Stimulated activated CD8-positive, alpha-beta memory T cell treated with anti-CD3 and anti-CD28 coated beads, Interleukin-12 subunit alpha, Interleukin-12 subunit beta, amount 100 ng/mL, for 24 hours (primary cell): ENCODE data around the gene SLC2A8.

Experiments
- DNase-seq: peaks from one replicate; pipeline ENCODE4 v3.0.0-alpha.2; 2020; ENCODE audit errors: extremely low read depth

The SLC2A8 gene

GRCh38 chr9:127402401-127403090, 5.6 kb downstream of the SLC2A8 start:
- no peak for DNase-seq

DNA sequence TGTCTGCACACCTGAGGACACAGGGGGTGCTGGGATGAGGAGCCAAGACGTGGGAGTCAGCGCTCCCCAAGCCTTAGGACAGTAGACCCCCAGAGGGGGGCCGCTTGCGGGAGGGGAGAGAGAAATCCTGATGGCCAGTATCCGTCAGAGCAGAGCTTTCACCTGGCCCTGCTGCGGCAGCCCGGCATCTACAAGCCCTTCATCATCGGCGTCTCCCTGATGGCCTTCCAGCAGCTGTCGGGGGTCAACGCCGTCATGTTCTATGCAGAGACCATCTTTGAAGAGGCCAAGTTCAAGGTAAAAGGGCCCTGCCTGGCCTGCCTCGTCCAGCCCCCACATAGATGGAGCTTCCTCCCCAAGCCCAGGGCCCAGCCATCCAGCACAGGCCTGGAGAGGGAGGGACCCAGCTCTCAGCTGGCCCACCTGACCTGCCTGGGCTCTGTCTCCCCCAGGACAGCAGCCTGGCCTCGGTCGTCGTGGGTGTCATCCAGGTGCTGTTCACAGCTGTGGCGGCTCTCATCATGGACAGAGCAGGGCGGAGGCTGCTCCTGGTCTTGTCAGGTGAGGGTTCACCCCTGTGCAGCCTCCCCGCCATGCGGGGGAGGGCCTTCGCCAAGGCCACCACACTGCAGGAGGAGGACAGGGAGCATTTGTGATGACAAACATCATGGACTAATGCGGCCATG, 6.7 kb downstream of the SLC2A8 start:
- DNase-seq: no peak

DNA sequence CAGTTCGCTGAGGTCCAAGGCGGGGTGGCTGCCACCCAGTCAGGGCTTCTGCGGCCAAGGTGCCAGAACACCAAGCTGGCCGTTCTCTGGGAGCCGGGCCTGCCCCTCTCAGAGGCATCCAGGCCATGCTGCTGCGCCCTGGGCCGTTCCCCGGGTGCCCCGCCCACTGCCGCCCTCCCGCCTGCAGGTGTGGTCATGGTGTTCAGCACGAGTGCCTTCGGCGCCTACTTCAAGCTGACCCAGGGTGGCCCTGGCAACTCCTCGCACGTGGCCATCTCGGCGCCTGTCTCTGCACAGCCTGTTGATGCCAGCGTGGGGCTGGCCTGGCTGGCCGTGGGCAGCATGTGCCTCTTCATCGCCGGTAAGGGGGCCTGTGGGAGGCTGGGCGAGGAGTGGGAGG, 7.7 kb downstream of the SLC2A8 start:
- DNase-seq: no peak

DNA sequence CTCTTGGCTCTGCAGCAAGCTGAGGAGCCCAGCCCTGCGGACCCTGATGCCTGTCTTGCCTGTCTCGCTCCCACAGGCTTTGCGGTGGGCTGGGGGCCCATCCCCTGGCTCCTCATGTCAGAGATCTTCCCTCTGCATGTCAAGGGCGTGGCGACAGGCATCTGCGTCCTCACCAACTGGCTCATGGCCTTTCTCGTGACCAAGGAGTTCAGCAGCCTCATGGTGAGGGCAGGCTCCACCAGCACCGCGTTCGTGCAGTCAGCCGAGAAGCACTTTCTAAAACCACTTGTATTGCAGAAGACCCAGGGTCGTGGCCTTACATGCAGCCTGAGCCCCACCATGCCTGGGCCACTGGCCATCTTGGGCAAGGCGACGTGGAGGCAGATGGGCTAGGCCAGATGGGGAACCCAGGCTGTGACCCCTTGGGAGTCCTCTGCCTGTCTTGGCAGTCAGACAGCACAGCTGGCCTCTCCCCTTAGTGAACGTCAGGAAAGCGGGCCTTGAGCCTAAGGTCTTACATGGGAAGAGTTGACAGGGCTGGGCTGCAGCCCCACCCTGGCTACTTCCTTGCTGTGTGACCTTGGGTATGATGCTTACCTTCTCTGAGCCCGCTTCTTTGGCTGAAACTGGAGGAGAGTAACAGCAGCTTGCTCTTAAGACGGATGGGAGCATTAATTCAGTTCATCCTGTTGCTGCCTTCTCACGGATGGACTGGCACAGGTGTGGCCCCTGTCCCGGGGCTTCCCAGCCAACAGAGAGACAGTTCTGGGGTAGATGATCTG, 8.6 kb downstream of the SLC2A8 start:
- DNase-seq: no peak

- DNase-seq: no peak
These were observed 10.0 kb downstream of the SLC2A8 start for GRCh38 chr9:127406799-127407491.

- no peak for DNase-seq
These were observed 10.5 kb downstream of the SLC2A8 start for GRCh38 chr9:127407492-127407843.

DNA sequence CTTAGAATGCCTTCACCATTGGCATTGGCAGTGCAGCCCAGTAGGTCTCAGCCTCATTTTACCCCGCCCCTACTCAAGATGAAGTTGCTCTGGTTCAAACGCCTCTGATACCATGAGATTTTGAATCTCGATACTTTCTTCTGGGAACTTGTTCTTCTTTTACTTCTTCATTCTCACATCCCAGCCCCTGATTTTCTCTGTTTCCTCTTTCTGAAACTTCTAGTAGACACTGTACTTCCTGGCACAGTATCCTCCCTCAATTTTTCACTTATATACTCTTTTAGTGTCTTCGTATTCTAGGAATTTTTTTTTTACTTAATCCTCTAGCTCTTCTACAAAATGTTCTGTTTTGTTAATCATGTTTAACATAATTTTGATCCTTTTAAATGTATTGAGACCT, 14.2 kb downstream of the SLC2A8 start:
- no peak for DNase-seq

GRCh38 chr9:127415141-127415540, 18.2 kb downstream of the SLC2A8 start:
- no peak for DNase-seq

GRCh38 chr9:127415657-127416056, 18.7 kb downstream of the SLC2A8 start:
- no peak for DNase-seq

GRCh38 chr9:127417131-127418036, 20.4 kb downstream of the SLC2A8 start:
- no peak for DNase-seq

- no peak for DNase-seq
These were observed 21.1 kb downstream of the SLC2A8 start for GRCh38 chr9:127418037-127418471.

- no peak for DNase-seq
These were observed 22.4 kb downstream of the SLC2A8 start for GRCh38 chr9:127419348-127419747.

- no peak for DNase-seq
These were observed 24.1 kb downstream of the SLC2A8 start for GRCh38 chr9:127421057-127421456.

DNA sequence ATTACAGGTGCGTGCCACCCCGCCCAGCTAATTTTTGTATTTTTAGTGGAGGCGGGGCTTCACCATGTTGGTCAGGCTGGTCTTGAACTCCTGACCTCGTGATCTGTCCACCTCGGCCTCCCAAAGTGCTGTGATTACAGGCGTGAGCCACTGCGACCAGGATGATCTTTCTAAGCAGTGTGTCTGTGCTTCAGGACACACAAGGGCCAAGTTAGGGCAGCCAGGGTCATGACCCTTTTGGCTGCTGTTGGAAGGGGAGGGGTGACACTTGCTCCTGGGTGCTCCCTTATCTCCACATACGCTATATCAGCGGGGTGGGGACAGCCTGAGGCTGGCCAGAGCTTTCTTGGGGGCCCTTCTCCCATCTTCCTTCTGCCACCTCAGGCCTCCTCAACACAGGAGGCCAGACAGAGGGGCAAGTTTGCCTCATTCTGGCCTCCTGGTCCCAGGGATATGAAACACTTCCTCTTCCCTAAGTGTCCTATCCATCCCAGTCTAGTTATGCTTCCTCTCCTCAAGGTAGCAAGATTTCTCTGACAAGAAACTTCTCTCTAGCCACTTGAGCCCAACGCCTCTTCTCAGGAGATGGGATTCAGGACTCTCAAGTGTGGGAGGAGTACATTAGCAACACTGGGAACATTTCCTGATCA, 25.3 kb downstream of the SLC2A8 start:
- DNase-seq: no peak

DNA sequence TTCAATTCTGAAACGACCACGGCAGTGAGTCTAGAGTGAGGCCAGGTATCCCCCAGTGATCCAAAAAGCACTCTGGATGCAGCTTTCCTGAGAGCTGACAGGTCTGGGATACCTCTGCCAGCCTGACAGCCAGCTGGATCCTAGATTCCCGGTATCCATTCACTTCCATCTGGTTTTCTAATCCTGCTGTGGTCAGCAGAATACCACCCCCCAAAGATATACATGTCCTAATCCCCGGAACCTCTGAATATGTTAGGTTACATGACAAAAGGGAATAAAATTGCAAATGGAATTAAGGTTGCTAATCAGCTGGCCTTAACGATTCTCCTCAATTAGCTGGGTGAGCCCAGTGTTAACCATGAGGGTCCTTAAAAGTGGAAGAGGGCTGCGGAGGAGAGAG, 25.8 kb downstream of the SLC2A8 start:
- no peak for DNase-seq

- DNase-seq: no peak
These were observed 26.5 kb downstream of the SLC2A8 start for GRCh38 chr9:127423476-127423933.

GRCh38 chr9:127423934-127424675, 27.1 kb downstream of the SLC2A8 start, which contains the start of gene ZNF79:
ZNF79 (plus strand) TSS chr9:127424382; CDS start chr9:127424788, 406 bp downstream.
- peak; percentile 82 for DNase-seq

GRCh38 chr9:127424676-127424999, 27.7 kb downstream of the SLC2A8 start:
- DNase-seq: no peak

DNA sequence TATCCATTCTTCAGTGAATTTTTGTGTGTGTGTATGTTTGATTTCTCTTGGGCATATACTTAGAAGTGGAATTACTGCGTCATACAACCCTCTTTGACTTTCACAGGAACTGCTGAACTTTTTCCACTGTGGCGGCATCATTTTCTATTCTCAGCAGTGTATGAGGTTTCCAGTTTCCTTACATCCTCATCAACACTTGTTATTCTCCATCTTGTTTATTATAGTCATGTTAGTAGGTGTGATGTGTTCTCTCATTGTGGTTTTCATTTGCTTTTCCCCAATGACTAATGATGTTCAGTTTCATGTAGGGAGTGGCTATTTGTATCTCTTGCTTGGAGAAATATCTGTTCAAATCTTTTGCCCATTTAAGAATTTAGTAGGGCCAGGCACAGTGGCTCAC, 29.8 kb downstream of the SLC2A8 start:
- no peak for DNase-seq

- no peak for DNase-seq
These were observed 31.4 kb downstream of the SLC2A8 start for GRCh38 chr9:127428348-127428747.
